DND-41 (cell line): ENCODE measurements around the gene DHRS9.

Experiments used
- ATAC-seq: fragments of 200-7000 bp; cut with Tn5 transposase; 3 replicates; pipeline ENCODE4 v1.9.1; 2021; ENCODE audit warnings: low read depth; ENCODE audit not compliant: insufficient read depth
- DNase-seq: peaks from one replicate; pipeline ENCODE4 v3.0.0-alpha.2; 2020
- H2AFZ ChIP-seq: 2 replicates; pipeline ENCODE4 v1.6.0; 2012; ENCODE audit warnings: low read depth, low read length
- H3K27ac ChIP-seq: 2 replicates; pipeline ENCODE4 v1.5.1; 2012; ENCODE audit warnings: low read length, inconsistent platforms
- H3K27me3 ChIP-seq: fragments of 200-600 bp; sonication (generic); 2 replicates; pipeline ENCODE4 v1.6.0; 2012; ENCODE audit warnings: low read length, mild to moderate bottlenecking, inconsistent platforms; ENCODE audit not compliant: insufficient read depth, poor library complexity
- H3K36me3 ChIP-seq: 2 replicates; pipeline ENCODE4 v1.5.1; 2012; ENCODE audit warnings: low read length, inconsistent platforms; ENCODE audit not compliant: insufficient read depth
- H3K4me1 ChIP-seq: 2 replicates; pipeline ENCODE4 v1.5.1; 2012; ENCODE audit warnings: mild to moderate bottlenecking, low read length; ENCODE audit not compliant: insufficient read depth
- H3K4me2 ChIP-seq: 2 replicates; pipeline ENCODE4 v1.6.0; 2012; ENCODE audit warnings: mild to moderate bottlenecking, moderate library complexity, low read length, inconsistent platforms; ENCODE audit not compliant: insufficient read depth
- H3K4me3 ChIP-seq, 2 experiments: fragments of 200-600 bp in 1 of 2; shearing (Covaris generic) in 1 of 2; 2 replicates each; pipeline ENCODE4 v1.5.1; 2012 to 2016; ENCODE audit warnings: inconsistent platforms in 2 of 2, low read length in 2 of 2, mild to moderate bottlenecking in 2 of 2, low read depth in 1 of 2, moderate library complexity in 1 of 2
- H3K79me2 ChIP-seq: 2 replicates; pipeline ENCODE4 v1.6.0; 2012; ENCODE audit warnings: low read length, inconsistent platforms; ENCODE audit not compliant: insufficient read depth
- H3K9ac ChIP-seq: 2 replicates; pipeline ENCODE4 v1.6.0; 2012; ENCODE audit warnings: low read depth, mild to moderate bottlenecking, inconsistent platforms, low read length, moderate library complexity
- H3K9me3 ChIP-seq: 2 replicates; pipeline ENCODE4 v1.5.1; 2012; ENCODE audit warnings: low read length, moderate library complexity, mild to moderate bottlenecking, inconsistent platforms; ENCODE audit not compliant: insufficient read depth, severe bottlenecking
- H4K20me1 ChIP-seq: 2 replicates; pipeline ENCODE4 v1.6.0; 2012; ENCODE audit warnings: low read length; ENCODE audit not compliant: insufficient read depth
- CTCF ChIP-seq: IDR thresholded peaks from 2 replicates; pipeline ENCODE4 v1.5.1; 2012; ENCODE audit warnings: borderline replicate concordance, low read length, moderate library complexity, mild to moderate bottlenecking; ENCODE audit not compliant: poor library complexity, severe bottlenecking; ENCODE audit errors: extremely low read depth
- EZH2 ChIP-seq: IDR thresholded peaks from 3 replicates; pipeline ENCODE4 v1.6.1; 2012; ENCODE audit warnings: borderline replicate concordance, low read depth, mild to moderate bottlenecking, moderate library complexity, low read length, inconsistent platforms; ENCODE audit not compliant: severe bottlenecking

The DHRS9 gene

GRCh38 chr2:169035887-169036286 is 33.5 kb upstream of the DHRS9 start:
- TF ChIP-seq CTCF (no peak), EZH2 (no peak)
- Histone ChIP-seq H3K79me2 (no peaks in the 10 kb centered on the region), H2AFZ (no peak overlapping the region), H3K9me3 (no peaks in the 10 kb centered on the region), H3K4me2 (no peak overlapping the region), H3K27me3 (no peaks in the 10 kb centered on the region), H3K4me1 (no peaks in the 10 kb centered on the region), H3K9ac (no peak overlapping the region), H3K36me3 (no peaks in the 10 kb centered on the region), H4K20me1 (no peaks in the 10 kb centered on the region), H3K4me3 (no peak overlapping the region), H3K27ac (no peak overlapping the region)
- DNase-seq = no peak
- no peak for ATAC-seq

DNA sequence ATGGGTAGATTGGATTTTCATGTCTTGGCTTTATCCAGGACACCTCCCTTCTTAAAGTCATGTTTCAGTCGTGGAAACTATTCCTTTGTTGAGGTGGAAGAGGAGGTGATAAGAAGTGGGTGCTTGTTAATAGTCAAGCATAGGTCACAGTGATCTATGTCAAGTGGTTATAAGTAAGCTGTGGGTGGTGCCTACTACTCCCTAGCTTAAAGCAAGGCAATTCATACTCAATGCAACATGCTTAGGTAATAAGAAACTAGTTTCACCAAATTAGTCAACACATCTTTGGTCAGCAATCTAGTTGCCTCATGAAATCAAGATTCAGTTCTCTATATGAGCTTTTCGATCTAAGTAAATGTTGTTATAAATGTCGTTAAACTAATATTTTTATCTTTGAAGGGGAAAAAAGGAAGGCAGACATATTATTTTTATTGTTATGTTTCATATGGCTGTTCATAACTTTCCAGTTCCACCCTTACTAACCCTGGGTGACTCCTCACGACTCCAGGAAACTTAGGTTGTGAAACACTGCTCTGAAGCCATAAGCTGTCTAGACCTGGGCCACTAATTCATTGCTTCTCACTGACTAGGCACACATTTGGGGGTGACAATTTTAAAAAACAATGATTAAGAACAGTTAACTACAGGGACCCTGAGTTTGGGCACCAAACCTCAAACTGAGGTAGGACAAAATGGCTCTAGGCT is 32.5 kb upstream of the DHRS9 start:
- no peaks in the 10 kb centered on the region for H3K27me3 ChIP-seq
- no peaks in the 10 kb centered on the region for H3K79me2 ChIP-seq
- no peaks in the 10 kb centered on the region for H3K4me1 ChIP-seq
- H3K9ac ChIP-seq = no peak overlapping the region
- no peaks in the 10 kb centered on the region for H3K36me3 ChIP-seq
- DNase-seq = no peak
- no peak overlapping the region for H3K4me2 ChIP-seq
- H2AFZ ChIP-seq = no peak overlapping the region
- ATAC-seq = no peak
- H3K27ac ChIP-seq = no peak overlapping the region
- no peaks in the 10 kb centered on the region for H4K20me1 ChIP-seq
- no peak overlapping the region for H3K4me3 ChIP-seq
- TF ChIP-seq EZH2 (no peak), CTCF (no peak)
- no peaks in the 10 kb centered on the region for H3K9me3 ChIP-seq

GRCh38 chr2:169038338-169038757 is 31.0 kb upstream of the DHRS9 start:
- TF ChIP-seq EZH2 (no peak), CTCF (no peak)
- no peak for DNase-seq
- no peak overlapping the region for H2AFZ ChIP-seq
- no peak overlapping the region for H3K4me2 ChIP-seq
- no peaks in the 10 kb centered on the region for H4K20me1 ChIP-seq
- no peak overlapping the region for H3K9ac ChIP-seq
- H3K4me1 ChIP-seq = no peaks in the 10 kb centered on the region
- no peak overlapping the region for H3K27ac ChIP-seq
- ATAC-seq = no peak
- no peaks in the 10 kb centered on the region for H3K36me3 ChIP-seq
- no peak overlapping the region for H3K4me3 ChIP-seq
- H3K9me3 ChIP-seq = peaks cover 6% of the 10 kb centered on the region
- H3K79me2 ChIP-seq = no peaks in the 10 kb centered on the region
- no peaks in the 10 kb centered on the region for H3K27me3 ChIP-seq

DNA sequence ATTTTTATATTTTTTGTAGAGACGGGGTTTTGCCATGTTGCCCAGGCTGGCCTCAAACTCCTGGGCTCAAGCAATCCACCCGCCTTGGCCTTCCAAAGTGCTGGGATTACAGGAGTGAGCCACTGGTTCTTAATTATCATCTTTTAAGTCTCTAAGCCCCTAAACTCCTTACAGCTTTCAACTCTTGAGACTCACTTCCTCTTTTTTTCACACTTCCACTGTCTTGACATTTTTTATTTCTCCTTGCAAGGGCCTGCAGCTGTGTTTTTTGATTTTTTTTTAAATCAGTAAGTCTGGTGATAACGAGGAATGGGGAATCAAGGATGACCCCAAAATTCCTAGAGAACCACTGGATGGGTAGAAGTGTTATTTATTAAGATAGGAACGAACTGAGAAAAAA is 29.7 kb upstream of the DHRS9 start:
- H3K27ac ChIP-seq = no peak overlapping the region
- no peak overlapping the region for H2AFZ ChIP-seq
- H4K20me1 ChIP-seq = no peaks in the 10 kb centered on the region
- no peak for ATAC-seq
- H3K4me2 ChIP-seq = no peak overlapping the region
- H3K9me3 ChIP-seq = peaks cover 6% of the 10 kb centered on the region
- H3K36me3 ChIP-seq = no peaks in the 10 kb centered on the region
- H3K79me2 ChIP-seq = no peaks in the 10 kb centered on the region
- H3K9ac ChIP-seq = no peak overlapping the region
- no peak for DNase-seq
- TF ChIP-seq CTCF (no peak), EZH2 (no peak)
- H3K27me3 ChIP-seq = no peaks in the 10 kb centered on the region
- H3K4me3 ChIP-seq = no peak overlapping the region
- no peaks in the 10 kb centered on the region for H3K4me1 ChIP-seq
